Measurements from ENCODE around the gene GIT2.

GRCh38 chr12:109968032-109968420, 28.1 kb downstream of the GIT2 start:
- TF ChIP-seq CTCF (IDR thresholded peaks at IDR 0.05) (no peak), POLR2A (IDR thresholded peaks at IDR 0.05) (no peak)
